NCI-H1694 (cell line): ENCODE results near the gene LHX4.
"Not testable (repeated sequence)": the region's sequence is repeated elsewhere in the genome, so short reads cannot be mapped to it uniquely, and the experiment has no call there.

Experiments
- DNase-seq: peaks from one replicate; lab custom pipeline; 2025; lab: John Stamatoyannopoulos, UW

The LHX4 gene

GRCh38 chr1:180197231-180197630 is 32.8 kb upstream of the LHX4 start:
- no peak for DNase-seq

DNA sequence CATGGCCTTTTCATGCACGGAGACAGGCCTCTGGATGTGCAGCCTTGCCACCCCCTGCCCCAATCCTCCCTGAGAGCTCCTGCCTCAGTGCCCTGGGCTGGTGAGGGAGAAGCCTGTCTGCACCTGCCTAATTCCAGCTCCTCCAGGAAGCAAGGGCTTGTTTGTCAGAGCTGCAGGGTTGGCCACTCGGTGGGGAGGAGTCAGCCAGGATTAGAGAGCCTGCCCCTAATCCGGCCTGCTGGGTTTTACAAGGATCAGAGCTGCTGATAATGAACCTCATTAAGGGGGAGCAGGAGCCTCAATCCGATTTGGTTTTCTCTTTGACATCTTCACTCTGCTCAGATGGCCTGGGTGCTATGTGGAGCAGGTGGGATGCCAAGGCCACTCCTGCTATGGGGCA is 31.9 kb upstream of the LHX4 start:
- DNase-seq: no peak

DNA sequence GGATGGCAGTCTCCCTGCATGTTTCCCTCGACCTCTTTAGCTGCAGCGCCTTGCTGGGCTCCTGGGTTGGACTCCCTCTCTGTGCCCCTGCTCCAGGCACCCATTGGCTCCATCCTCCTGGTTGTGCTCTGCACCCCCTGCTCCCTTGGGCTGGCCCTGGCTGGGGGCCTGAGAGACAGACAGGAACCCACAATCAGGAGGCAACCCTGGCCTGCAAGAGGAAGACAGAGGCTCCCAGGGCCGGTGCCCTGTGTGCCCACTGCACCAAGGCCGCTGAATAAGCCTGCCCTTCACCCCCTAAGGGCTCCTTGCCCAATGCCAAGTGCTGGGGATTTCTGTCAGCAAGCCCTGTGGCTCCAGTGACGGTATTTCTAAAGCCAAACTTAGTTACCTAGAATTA is 31.5 kb upstream of the LHX4 start:
- DNase-seq: no peak

- no peak for DNase-seq
These were observed 31.0 kb upstream of the LHX4 start for GRCh38 chr1:180199018-180199417.

- DNase-seq: no peak
These were observed 28.4 kb upstream of the LHX4 start for GRCh38 chr1:180201451-180202200.

- not testable (repeated sequence) for DNase-seq
These were observed 27.5 kb upstream of the LHX4 start for GRCh38 chr1:180202588-180202987.

GRCh38 chr1:180204231-180204630 is 25.8 kb upstream of the LHX4 start:
- DNase-seq: no peak

- DNase-seq: no peak
These were observed 23.5 kb upstream of the LHX4 start for GRCh38 chr1:180206581-180206980.

- no peak for DNase-seq
These were observed 21.8 kb upstream of the LHX4 start for GRCh38 chr1:180208264-180208663.

GRCh38 chr1:180210008-180210620 is 19.9 kb upstream of the LHX4 start:
- no peak for DNase-seq

DNA sequence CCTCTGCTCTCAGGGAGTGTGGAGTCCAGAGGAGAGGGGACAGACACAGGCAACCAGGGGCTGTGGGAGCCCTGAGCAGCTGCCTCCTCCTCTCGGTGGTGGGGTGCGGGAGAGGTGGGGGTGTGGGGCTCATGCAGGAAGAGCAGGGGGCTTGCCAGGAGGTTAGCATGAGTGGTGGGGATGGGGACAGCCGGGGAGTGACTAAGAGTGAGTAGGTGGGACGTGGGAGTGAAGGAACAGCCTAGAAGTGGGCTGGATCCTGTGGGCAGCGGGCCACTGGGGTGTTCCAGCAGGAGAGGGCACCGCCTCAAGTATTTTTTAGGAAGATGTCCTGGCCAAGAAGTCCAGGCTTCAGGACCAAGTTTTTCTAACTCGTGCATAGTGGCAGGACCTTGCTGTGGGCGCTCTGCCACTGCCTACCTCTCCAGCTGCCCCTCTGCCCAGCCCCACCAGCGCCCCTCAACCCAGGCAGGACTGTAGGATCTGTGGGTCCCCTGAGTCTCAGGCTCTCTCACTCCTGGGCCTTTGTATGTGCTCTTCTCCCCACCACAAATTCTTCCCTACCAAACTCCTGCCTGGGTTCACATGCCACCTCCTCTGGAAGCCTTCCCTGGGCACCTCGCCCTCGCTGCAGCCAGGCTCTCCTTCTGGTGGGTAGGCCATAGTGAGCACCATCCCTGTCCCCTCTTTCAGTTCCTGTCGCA is 18.8 kb upstream of the LHX4 start:
- no peak for DNase-seq

- no peak for DNase-seq
These were observed 18.2 kb upstream of the LHX4 start for GRCh38 chr1:180211860-180212229.

- no peak for DNase-seq
These were observed 16.5 kb upstream of the LHX4 start for GRCh38 chr1:180213401-180214170.

DNA sequence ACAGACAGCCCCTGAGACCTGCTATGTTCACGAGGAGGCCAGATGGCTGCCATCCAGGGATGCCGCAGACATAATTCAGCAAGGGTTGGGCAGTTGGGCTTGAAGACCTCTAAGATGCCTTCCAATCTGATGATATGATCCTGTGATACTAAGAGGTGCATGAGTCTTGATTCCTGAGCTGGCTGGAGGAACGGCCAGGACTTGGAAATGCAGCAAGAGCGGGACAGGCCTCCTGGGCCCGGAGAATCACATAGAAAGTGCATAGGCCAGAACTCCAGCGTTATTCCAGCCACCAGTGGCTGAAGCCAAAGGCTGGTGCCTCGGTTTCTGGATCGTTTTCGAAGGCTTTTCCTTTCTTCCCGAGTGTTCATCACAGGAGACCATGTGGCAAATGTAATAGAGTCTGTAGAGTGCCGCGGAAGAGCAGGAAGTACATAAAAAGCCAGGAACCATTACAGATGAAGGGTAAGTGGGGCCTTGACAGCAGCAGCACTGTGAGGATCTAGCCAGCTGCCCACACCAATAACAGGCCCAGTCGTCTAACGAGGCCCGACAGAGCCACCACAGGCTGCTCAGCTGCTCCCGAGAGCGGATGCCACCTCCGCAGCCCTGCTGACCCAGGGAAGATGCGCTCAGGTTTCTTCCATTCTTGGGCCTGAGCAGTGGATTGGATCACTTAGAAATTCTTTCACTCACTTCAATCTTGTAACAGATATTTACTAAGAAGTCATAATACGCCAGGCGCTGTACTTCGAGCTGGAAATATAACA is 14.0 kb upstream of the LHX4 start:
- DNase-seq: no peak

GRCh38 chr1:180217006-180217405 is 13.1 kb upstream of the LHX4 start:
- DNase-seq: no peak

GRCh38 chr1:180218806-180219765 is 11.0 kb upstream of the LHX4 start:
- DNase-seq: no peak

DNA sequence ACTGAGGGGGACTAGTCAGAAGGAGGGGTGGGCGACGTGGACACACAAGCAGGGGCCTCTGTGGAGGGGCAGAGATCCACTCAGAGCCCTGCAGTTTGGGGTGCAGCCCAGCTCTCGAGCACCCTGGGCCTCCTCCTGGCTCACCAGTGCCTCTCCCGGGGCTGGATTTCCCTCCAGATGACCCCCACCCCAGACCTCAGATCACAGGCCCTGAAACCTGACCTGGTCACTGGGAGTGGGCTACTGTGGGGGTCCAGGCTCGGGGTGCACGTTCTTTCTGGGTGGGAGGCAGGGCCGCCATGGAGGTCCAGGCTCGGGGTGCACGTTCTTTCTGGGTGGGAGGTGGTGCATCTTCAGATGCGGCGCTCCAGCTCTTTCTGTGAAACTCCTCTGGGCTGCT is 10.3 kb upstream of the LHX4 start:
- no peak for DNase-seq

DNA sequence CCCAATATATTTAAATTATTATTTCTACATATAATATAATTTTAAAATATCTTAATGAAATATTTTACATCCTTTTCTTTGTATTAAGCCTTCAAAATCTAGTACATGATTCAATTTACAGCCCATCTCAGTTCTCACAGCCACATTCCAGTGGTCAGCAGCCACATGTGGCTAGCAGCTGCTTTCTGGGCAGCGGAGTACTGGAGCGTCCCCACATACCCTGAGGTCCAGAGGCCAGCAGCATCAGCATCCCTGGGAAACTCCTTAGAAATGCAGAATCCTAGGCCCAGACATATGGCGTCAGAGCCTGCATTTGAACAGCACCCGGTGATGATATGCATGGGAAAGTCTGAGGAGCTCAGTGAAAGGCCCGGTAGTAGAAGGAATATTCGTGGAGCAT is 8.6 kb upstream of the LHX4 start:
- DNase-seq: no peak

DNA sequence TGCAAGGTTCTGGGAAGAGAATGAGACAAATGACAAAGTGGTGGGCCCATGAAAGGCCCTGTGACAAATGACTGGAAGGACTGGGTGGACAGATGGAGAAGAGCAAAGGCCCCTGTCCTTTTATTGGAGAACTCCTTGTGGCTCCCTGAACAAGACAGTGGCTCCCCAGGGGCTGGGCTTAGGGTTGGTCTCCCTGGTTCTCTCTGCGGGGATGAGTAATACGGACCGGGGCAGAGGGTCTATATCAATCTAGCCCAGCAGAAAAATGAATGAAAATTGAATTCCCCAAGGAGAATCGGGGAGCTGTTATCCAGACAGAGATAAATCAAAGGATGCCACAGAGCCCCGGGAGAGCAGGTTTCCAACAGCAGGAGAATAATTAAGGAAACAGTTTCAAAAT is 5.2 kb upstream of the LHX4 start:
- no peak for DNase-seq

GRCh38 chr1:180225403-180225802 is 4.7 kb upstream of the LHX4 start:
- no peak for DNase-seq
